SK-N-SH (cell line): ENCODE measurements around the gene TRIM6. TPM values are rescaled to one million over a fixed set of nuclear protein-coding genes. Genes with fewer than 3 reads are reported as not detected.

Experiments
- CTCF ChIA-PET: fragments of 300-600, 350-600 bp; formaldehyde crosslinking; extraction: SDS; loops from one replicate; lab custom pipeline; 2021; lab: Yijun Ruan, JAX
- POLR2A ChIA-PET: fragments of 350-600 bp; sonication (Branson Sonifier 250); formaldehyde crosslinking; extraction: SDS; loops from one replicate; lab custom pipeline; 2020; ENCODE audit warnings: antibody characterized with exemption, inconsistent platforms; lab: Yijun Ruan, JAX
- DNase-seq: peaks from one replicate; pipeline ENCODE4 v3.0.0; 2012
- H2AFZ ChIP-seq: fragments of 200-600 bp; sonication (generic); 2 replicates; pipeline ENCODE4 v1.8.1; 2016; ENCODE audit warnings: antibody characterized with exemption, mild to moderate bottlenecking, low read depth
- H3F3A ChIP-seq: fragments of 200-600 bp; sonication (generic); replicated peaks from 2 replicates; pipeline ENCODE3; 2016; ENCODE audit warnings: antibody characterized with exemption, mild to moderate bottlenecking; ENCODE audit not compliant: insufficient read depth
- H3K27ac ChIP-seq, 2 experiments: fragments of 200-500 bp in 1 of 2; fragments of 200-600 bp in 1 of 2; sonication (Bioruptor generic) in 1 of 2; sonication (generic), shearing (Covaris generic) in 1 of 2; 2 replicates each; pipeline versions ENCODE4 v1.5.1 to v1.6.1; 2014 to 2016; ENCODE audit warnings: low read depth in 2 of 2, inconsistent platforms in 1 of 2, low read length in 1 of 2, mild to moderate bottlenecking in 1 of 2, mixed read lengths in 1 of 2
- H3K27me3 ChIP-seq: fragments of 200-600 bp; sonication (generic), shearing (Covaris generic); 2 replicates; pipeline ENCODE4 v1.6.1; 2016; ENCODE audit warnings: mixed run types; ENCODE audit not compliant: insufficient read depth
- H3K36me3 ChIP-seq, 2 experiments: fragments of 200-500 bp in 1 of 2; fragments of 200-600 bp in 1 of 2; sonication (Bioruptor generic) in 1 of 2; sonication (generic) in 1 of 2; replicated peaks in 1 of 2; 2 replicates each; pipeline versions ENCODE3 to v1.5.1; 2014 to 2016; ENCODE audit warnings: low read length in 1 of 2, mild to moderate bottlenecking in 1 of 2; ENCODE audit not compliant: insufficient read depth in 2 of 2, control insufficient read depth in 1 of 2
- H3K4me1 ChIP-seq, 2 experiments: fragments of 200-500 bp in 1 of 2; fragments of 200-600 bp in 1 of 2; sonication (Bioruptor generic) in 1 of 2; sonication (generic), shearing (Covaris generic) in 1 of 2; 2 replicates each; pipeline versions ENCODE4 v1.5.1 to v1.6.1; 2014 to 2016; ENCODE audit warnings: low read depth in 1 of 2, low read length in 1 of 2, mixed run types in 1 of 2; ENCODE audit not compliant: insufficient read depth in 2 of 2, control insufficient read depth in 1 of 2
- H3K4me2 ChIP-seq: fragments of 200-600 bp; sonication (generic), shearing (Covaris generic); 2 replicates; pipeline ENCODE4 v1.6.1; 2017; ENCODE audit warnings: mixed run types
- H3K4me3 ChIP-seq, 2 experiments: fragments of 200-500 bp in 1 of 2; fragments of 200-600 bp in 1 of 2; sonication (Bioruptor generic) in 1 of 2; sonication (generic), shearing (Covaris generic) in 1 of 2; 2 replicates each; pipeline versions ENCODE4 v1.5.1 to v1.8.1; 2014 to 2016; ENCODE audit warnings: low read depth in 2 of 2, inconsistent platforms in 1 of 2, low read length in 1 of 2, mild to moderate bottlenecking in 1 of 2, mixed read lengths in 1 of 2, moderate library complexity in 1 of 2
- H3K79me2 ChIP-seq: fragments of 200-600 bp; sonication (generic); 2 replicates; pipeline ENCODE4 v1.8.1; 2017; ENCODE audit warnings: mild to moderate bottlenecking; ENCODE audit not compliant: insufficient read depth
- H3K9ac ChIP-seq: fragments of 200-600 bp; sonication (generic); 2 replicates; pipeline ENCODE4 v1.6.1; 2017; ENCODE audit warnings: mixed run types
- H3K9me2 ChIP-seq: fragments of 200-600 bp; sonication (generic); 2 replicates; pipeline ENCODE4 v1.6.1; 2017; ENCODE audit warnings: mixed run types
- H3K9me3 ChIP-seq: fragments of 200-600 bp; sonication (generic); 2 replicates; pipeline ENCODE4 v1.6.1; 2017; ENCODE audit warnings: mixed run types, mild to moderate bottlenecking, moderate library complexity
- H4K20me1 ChIP-seq: fragments of 200-600 bp; sonication (generic); 2 replicates; pipeline ENCODE4 v1.6.1; 2017; ENCODE audit warnings: mild to moderate bottlenecking, mixed run types; ENCODE audit not compliant: insufficient read depth
- ELF1 ChIP-seq: IDR thresholded peaks from 2 replicates; pipeline ENCODE4 v1.4.0; 2012
- EP300 ChIP-seq, 2 experiments: IDR thresholded peaks; 2 replicates each; pipeline versions ENCODE4 v1.4.0 to v1.6.1; 2012; ENCODE audit warnings: borderline replicate concordance in 1 of 2, low read depth in 1 of 2, low read length in 1 of 2
- FOSL2 ChIP-seq: IDR thresholded peaks from 2 replicates; pipeline ENCODE4 v1.4.0; 2012; ENCODE audit warnings: low read depth, mild to moderate bottlenecking, moderate library complexity, borderline replicate concordance
- GABPA ChIP-seq: IDR thresholded peaks from 2 replicates; pipeline ENCODE4 v1.4.0; 2012; ENCODE audit warnings: low read depth, mild to moderate bottlenecking
- GATA2 ChIP-seq: sonication (generic); formaldehyde crosslinking; IDR thresholded peaks from 2 replicates; pipeline ENCODE4 v1.5.0; 2020; ENCODE audit warnings: mild to moderate bottlenecking, missing genetic modification reagents
- MAX ChIP-seq: IDR thresholded peaks from 2 replicates; pipeline ENCODE4 v1.4.0; 2012; ENCODE audit warnings: low read depth
- MEF2A ChIP-seq: IDR thresholded peaks from 2 replicates; pipeline ENCODE4 v1.4.0; 2012; ENCODE audit warnings: low read depth, borderline replicate concordance
- MXI1 ChIP-seq: IDR thresholded peaks from 2 replicates; pipeline ENCODE4 v1.6.1; 2012; ENCODE audit warnings: mild to moderate bottlenecking, low read depth, low read length, improper control_type of control experiment
- NRF1 ChIP-seq: IDR thresholded peaks from 2 replicates; pipeline ENCODE4 v1.6.1; 2012; ENCODE audit warnings: low read depth, mild to moderate bottlenecking, low read length
- POLR2AphosphoS5 ChIP-seq: IDR thresholded peaks from 2 replicates; pipeline ENCODE4 v1.6.1; 2012; ENCODE audit warnings: low read depth, low read length
- RAD21 ChIP-seq: IDR thresholded peaks from 2 replicates; pipeline ENCODE4 v1.6.1; 2012; ENCODE audit warnings: mild to moderate bottlenecking, low read length
- SIN3A ChIP-seq: IDR thresholded peaks from 2 replicates; pipeline ENCODE4 v1.6.1; 2012; ENCODE audit warnings: low read depth, mild to moderate bottlenecking, low read length, moderate library complexity, borderline replicate concordance
- TAF1 ChIP-seq: IDR thresholded peaks from 2 replicates; pipeline ENCODE4 v1.6.1; 2012; ENCODE audit warnings: low read depth, mild to moderate bottlenecking, low read length, moderate library complexity, borderline replicate concordance
- TCF12 ChIP-seq: IDR thresholded peaks from 2 replicates; pipeline ENCODE4 v1.4.0; 2012
- TEAD4 ChIP-seq: IDR thresholded peaks from 2 replicates; pipeline ENCODE4 v1.4.0; 2012; ENCODE audit warnings: mild to moderate bottlenecking, borderline replicate concordance; ENCODE audit not compliant: insufficient read depth
- USF2 ChIP-seq: fragments of 150-350 bp; IDR thresholded peaks from 2 replicates; pipeline ENCODE4 v1.6.1; 2017; ENCODE audit warnings: antibody characterized with exemption, low read length, low read depth, borderline replicate concordance
- YY1 ChIP-seq: IDR thresholded peaks from 2 replicates; pipeline ENCODE4 v1.4.0; 2012; ENCODE audit warnings: low read depth, mild to moderate bottlenecking
- ZBTB33 ChIP-seq: IDR thresholded peaks from 2 replicates; pipeline ENCODE4 v1.4.0; 2012; ENCODE audit warnings: low read depth, borderline replicate concordance
- WGBS: methylation state at CpG from one replicate; pipeline ENCODE4 v1.1.6; 2017; ENCODE audit warnings: low lambda C conversion rate; 5-methylcytosine and 5-hydroxymethylcytosine counted together
- polyA plus RNA-seq, 3 experiments: library from polyadenylated mRNA; depleted of rRNA; stranded (reverse); fragments of >200 nt; gene quantifications; 2 replicates each; pipeline ENCODE4 v1.2.3, GENCODE V29; 2012

TRIM6 gene
- polyA plus RNA-seq, 1 of the 3 experiments (the other 2 are of a cell fraction): 0.46 TPM

GRCh38 chr11:5564259-5565019, 32.0 kb upstream of the TRIM6 start:
- no peak overlapping the region for H3K9ac ChIP-seq
- no peaks in the 10 kb centered on the region for H3K4me1 ChIP-seq
- WGBS: 8% methylated on average over 1 of the region's 1 CpG
- no peak overlapping the region for H2AFZ ChIP-seq
- peaks cover 12% of the 10 kb centered on the region; the same call in 1 of the 2 replicates for H3K27me3 ChIP-seq
- no peaks in the 10 kb centered on the region for H3K36me3 ChIP-seq
- no peak for DNase-seq
- H3K9me3 ChIP-seq: no peaks in the 10 kb centered on the region
- H4K20me1 ChIP-seq: no peaks in the 10 kb centered on the region
- no peak overlapping the region for H3K4me2 ChIP-seq
- H3F3A ChIP-seq: no peaks in the 10 kb centered on the region
- H3K4me3 ChIP-seq: no peak overlapping the region
- H3K79me2 ChIP-seq: no peaks in the 10 kb centered on the region
- no peaks in the 10 kb centered on the region for H3K9me2 ChIP-seq
- TF ChIP-seq NRF1: no peak
- no peak for TF ChIP-seq TCF12
- no peak for TF ChIP-seq EP300 (IDR thresholded peaks at IDR 0.05; ENCODE audit: borderline replicate concordance in 1 of 2, low read depth in 1 of 2, low read length in 1 of 2)
- TF ChIP-seq, all 33 proteins: peak for 0
- ChIA-PET POLR2A (no interaction called here), CTCF (interaction anchor here (1.0 kb wide), 1 partner anchor 17 kb away, joined by 3 read pairs; no protein-coding TSS in a partner anchor)
- H3K27ac ChIP-seq: no peak overlapping the region

GRCh38 chr11:5574654-5575053, 21.8 kb upstream of the TRIM6 start:
- Histone ChIP-seq H3K79me2 (no peaks in the 10 kb centered on the region), H3K9ac (no peak overlapping the region), H3K36me3 (no peaks in the 10 kb centered on the region), H3K27ac (no peak overlapping the region), H3K4me3 (no peak overlapping the region), H3F3A (no peaks in the 10 kb centered on the region), H3K9me3 (no peaks in the 10 kb centered on the region), H3K4me1 (no peaks in the 10 kb centered on the region), H3K9me2 (no peaks in the 10 kb centered on the region), H3K4me2 (no peak overlapping the region), H3K27me3 (peaks cover 11% of the 10 kb centered on the region), H4K20me1 (no peaks in the 10 kb centered on the region), H2AFZ (no peak overlapping the region)
- WGBS: 16% methylated on average over 2 of the region's 2 CpGs
- ChIA-PET POLR2A (no interaction called here), CTCF (no interaction called here)
- DNase-seq: no peak
- TF ChIP-seq GABPA (no peak), USF2 (no peak)

GRCh38 chr11:5575152-5575551, 21.3 kb upstream of the TRIM6 start:
- peaks cover 16% of the 10 kb centered on the region for H3K27me3 ChIP-seq
- H3F3A ChIP-seq: no peaks in the 10 kb centered on the region
- no peak overlapping the region for H3K4me3 ChIP-seq
- no peaks in the 10 kb centered on the region for H3K9me2 ChIP-seq
- no peak overlapping the region for H2AFZ ChIP-seq
- no peaks in the 10 kb centered on the region for H3K36me3 ChIP-seq
- no peaks in the 10 kb centered on the region for H3K4me1 ChIP-seq
- 3% methylated on average over 4 of the region's 4 CpGs for WGBS
- H3K79me2 ChIP-seq: no peaks in the 10 kb centered on the region
- H3K9me3 ChIP-seq: no peaks in the 10 kb centered on the region
- H4K20me1 ChIP-seq: no peaks in the 10 kb centered on the region
- no peak overlapping the region for H3K4me2 ChIP-seq
- no peak overlapping the region for H3K9ac ChIP-seq
- ChIA-PET CTCF (no interaction called here), POLR2A (no interaction called here)
- no peak overlapping the region for H3K27ac ChIP-seq
- DNase-seq: no peak
- TF ChIP-seq MAX (no peak), MEF2A (no peak), TAF1 (no peak), POLR2AphosphoS5 (no peak), FOSL2 (no peak), GABPA (no peak), TEAD4 (no peak), ELF1 (no peak), GATA2 (CRISPR knock-in tag) (no peak), NRF1 (no peak), YY1 (no peak), SIN3A (no peak), ZBTB33 (no peak), RAD21 (no peak), USF2 (no peak), MXI1 (no peak)
